Mesendoderm (in vitro differentiated cells): ENCODE measurements around the gene OR2A1.
"Not testable (repeated sequence)": the region's sequence is repeated elsewhere in the genome, so short reads cannot be mapped to it uniquely, and the experiment has no call there.

Experiments used
- DNase-seq: peaks from one replicate; pipeline ENCODE4 v3.0.0; 2013
- H2AK5ac ChIP-seq: 2 replicates; pipeline ENCODE4 v1.6.1; 2013; ENCODE audit warnings: low read length, inconsistent platforms
- H2BK120ac ChIP-seq: 2 replicates; pipeline ENCODE4 v1.6.1; 2013; ENCODE audit warnings: low read depth, mild to moderate bottlenecking, low read length, moderate library complexity, mixed read lengths
- H2BK15ac ChIP-seq: replicated peaks from 2 replicates; pipeline ENCODE4 v1.6.1; 2013; ENCODE audit warnings: low read depth, mild to moderate bottlenecking, moderate library complexity
- H2BK5ac ChIP-seq: 2 replicates; pipeline ENCODE4 v1.6.1; 2013; ENCODE audit warnings: low read length, inconsistent platforms
- H3K18ac ChIP-seq: 2 replicates; pipeline ENCODE4 v1.6.1; 2013; ENCODE audit warnings: mild to moderate bottlenecking, low read length, mixed read lengths
- H3K23ac ChIP-seq: one replicate; pipeline ENCODE4 v1.6.1; 2013; ENCODE audit warnings: low read length
- H3K27ac ChIP-seq: 2 replicates; pipeline ENCODE4 v1.5.1; 2013; ENCODE audit warnings: low read depth, mild to moderate bottlenecking, inconsistent platforms, low read length, moderate library complexity
- H3K27me3 ChIP-seq: 2 replicates; pipeline ENCODE4 v1.6.1; 2013; ENCODE audit warnings: low read length, control low read depth, mild to moderate bottlenecking, inconsistent platforms; ENCODE audit not compliant: insufficient read depth, poor library complexity
- H3K36me3 ChIP-seq: 2 replicates; pipeline ENCODE4 v1.6.1; 2013; ENCODE audit warnings: low read length, inconsistent platforms; ENCODE audit not compliant: control insufficient read depth, insufficient read depth
- H3K4ac ChIP-seq: one replicate; pipeline ENCODE4 v1.6.1; 2013; ENCODE audit warnings: low read depth, mild to moderate bottlenecking, low read length, moderate library complexity
- H3K4me1 ChIP-seq: 2 replicates; pipeline ENCODE4 v1.6.1; 2013; ENCODE audit warnings: low read depth, low read length, inconsistent platforms; ENCODE audit not compliant: control insufficient read depth
- H3K4me2 ChIP-seq: 2 replicates; pipeline ENCODE4 v1.6.1; 2013; ENCODE audit warnings: low read length
- H3K4me3 ChIP-seq: 2 replicates; pipeline ENCODE4 v1.5.1; 2013; ENCODE audit warnings: mild to moderate bottlenecking, low read length
- H3K56ac ChIP-seq: one replicate; pipeline ENCODE4 v1.6.1; 2013; ENCODE audit warnings: low read length
- H3K79me1 ChIP-seq: 2 replicates; pipeline ENCODE4 v1.6.1; 2013; ENCODE audit warnings: low read length, inconsistent platforms
- H3K79me2 ChIP-seq: 2 replicates; pipeline ENCODE4 v1.6.1; 2013; ENCODE audit warnings: mild to moderate bottlenecking, low read length; ENCODE audit not compliant: control insufficient read depth, insufficient read depth
- H3K9ac ChIP-seq: 2 replicates; pipeline ENCODE4 v1.6.1; 2013; ENCODE audit warnings: low read length, inconsistent platforms
- H4K5ac ChIP-seq: one replicate; pipeline ENCODE4 v1.6.1; 2013; ENCODE audit warnings: low read length
- H4K8ac ChIP-seq: one replicate; pipeline ENCODE4 v1.6.1; 2013; ENCODE audit warnings: low read depth, mild to moderate bottlenecking, control low read depth, low read length, moderate library complexity
- WGBS: extraction: QIAGEN DNeasy Blood & Tissue Kit; methylation state at CpG from one replicate; pipeline ENCODE4 v1.1.7; 2013; ENCODE audit warnings: low lambda C conversion rate, missing lambda C conversion rate; ENCODE audit not compliant: insufficient coverage; ENCODE audit errors: extremely low coverage; 5-methylcytosine and 5-hydroxymethylcytosine counted together

The OR2A1 gene

DNA sequence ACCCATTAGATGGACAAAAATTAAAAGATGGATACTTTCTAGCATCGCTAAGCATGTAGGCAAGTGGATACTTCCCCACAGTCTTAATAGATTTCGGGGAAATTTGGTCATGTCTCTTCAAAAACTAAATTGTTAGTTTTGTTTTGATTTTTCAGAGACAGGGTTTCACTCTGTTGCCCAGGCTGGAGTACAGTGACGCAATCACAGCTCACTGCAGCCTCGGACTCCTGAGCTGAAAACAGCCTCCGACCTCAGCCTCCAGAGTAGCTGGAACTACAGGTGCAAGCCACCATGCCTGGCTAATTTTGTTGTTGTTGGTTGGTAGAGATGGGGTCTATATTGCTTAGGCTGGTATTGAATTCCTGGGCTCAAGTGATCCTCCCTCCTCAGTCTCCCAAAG, 13.6 kb downstream of the OR2A1 start:
- not testable (repeated sequence) for H3K4me2 ChIP-seq, H2BK15ac ChIP-seq, H3K18ac ChIP-seq, H3K27ac ChIP-seq, H3K27me3 ChIP-seq, H3K79me1 ChIP-seq, H2BK5ac ChIP-seq, H3K79me2 ChIP-seq, H2BK120ac ChIP-seq, H3K56ac ChIP-seq, H3K23ac ChIP-seq, H2AK5ac ChIP-seq, H4K8ac ChIP-seq, H3K9ac ChIP-seq, H3K4me1 ChIP-seq, H3K4ac ChIP-seq, H3K36me3 ChIP-seq, DNase-seq, H4K5ac ChIP-seq, H3K4me3 ChIP-seq
- WGBS: no CpG with 5 or more reads among the region's 5 CpGs

DNA sequence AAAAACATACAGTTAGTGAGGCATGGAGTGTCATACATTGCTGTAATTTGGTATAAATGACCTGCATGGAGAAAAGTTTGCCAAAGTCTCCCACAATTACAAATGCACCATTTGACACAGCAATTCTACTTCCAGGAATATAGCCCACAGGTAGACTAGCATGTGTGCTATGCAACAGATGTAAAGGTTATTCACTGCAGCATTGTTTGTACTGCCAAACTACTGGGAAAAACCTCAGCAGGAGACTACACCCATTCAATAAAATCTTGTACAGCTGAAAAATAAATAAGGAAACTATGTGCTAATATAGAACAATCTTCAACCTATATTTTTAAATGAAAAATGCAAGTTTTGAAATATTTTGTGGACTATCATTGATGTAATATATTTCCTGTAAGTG, 17.8 kb downstream of the OR2A1 start:
- not testable (repeated sequence) for H4K8ac ChIP-seq, H2BK15ac ChIP-seq, H3K4me1 ChIP-seq, H3K27ac ChIP-seq, DNase-seq, H3K4ac ChIP-seq, H3K4me3 ChIP-seq, H3K4me2 ChIP-seq, H3K23ac ChIP-seq, H3K79me2 ChIP-seq, H3K27me3 ChIP-seq, H3K36me3 ChIP-seq, H3K9ac ChIP-seq, H2BK5ac ChIP-seq, H3K79me1 ChIP-seq, H2AK5ac ChIP-seq, H3K18ac ChIP-seq, H4K5ac ChIP-seq, H2BK120ac ChIP-seq, H3K56ac ChIP-seq

DNA sequence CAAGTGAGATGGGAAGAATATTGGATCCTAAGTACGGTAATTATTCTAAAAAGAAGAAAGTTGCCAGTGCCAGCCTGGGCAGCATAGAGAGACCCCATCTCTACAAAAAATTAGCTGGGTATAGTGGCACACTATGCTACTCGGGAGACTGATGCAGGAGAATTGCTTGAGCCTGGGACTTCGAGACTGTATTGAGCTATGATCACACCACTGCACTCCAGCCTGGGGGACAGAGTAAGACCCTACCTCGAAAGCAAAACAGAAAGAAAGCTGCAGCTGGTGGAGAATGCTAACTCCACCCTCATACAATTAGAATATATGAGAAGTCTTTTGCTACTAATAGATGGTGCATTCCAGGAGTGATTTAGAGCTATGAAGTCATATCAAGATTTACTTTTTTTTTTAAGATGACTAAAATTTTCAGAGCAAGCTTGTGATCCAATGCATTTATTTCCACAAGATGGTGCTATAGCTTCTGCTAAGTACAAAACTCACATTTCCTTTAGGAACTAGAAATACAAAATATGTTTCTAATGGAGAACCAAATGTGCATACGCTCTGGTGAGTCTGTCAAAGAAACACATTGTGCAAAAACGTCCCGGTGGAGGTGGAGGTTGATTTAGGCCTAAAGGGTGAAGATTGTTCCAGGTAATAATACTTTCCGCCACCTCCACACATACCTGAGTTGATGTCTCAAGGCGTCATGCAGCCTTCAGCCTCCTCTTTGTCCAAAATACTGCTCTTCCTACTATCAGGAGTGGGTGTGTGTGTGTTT, 19.2 kb downstream of the OR2A1 start:
- not testable (repeated sequence) for H3K18ac ChIP-seq, H3K4me1 ChIP-seq, H3K4ac ChIP-seq, H3K23ac ChIP-seq, H2AK5ac ChIP-seq, H3K4me2 ChIP-seq, H3K56ac ChIP-seq, H2BK120ac ChIP-seq, H4K5ac ChIP-seq, H3K79me2 ChIP-seq, H3K9ac ChIP-seq, H3K79me1 ChIP-seq, H3K4me3 ChIP-seq, H3K36me3 ChIP-seq, H3K27ac ChIP-seq, DNase-seq, H2BK15ac ChIP-seq, H4K8ac ChIP-seq, H3K27me3 ChIP-seq, H2BK5ac ChIP-seq
- no CpG with 5 or more reads among the region's 9 CpGs for WGBS

DNA sequence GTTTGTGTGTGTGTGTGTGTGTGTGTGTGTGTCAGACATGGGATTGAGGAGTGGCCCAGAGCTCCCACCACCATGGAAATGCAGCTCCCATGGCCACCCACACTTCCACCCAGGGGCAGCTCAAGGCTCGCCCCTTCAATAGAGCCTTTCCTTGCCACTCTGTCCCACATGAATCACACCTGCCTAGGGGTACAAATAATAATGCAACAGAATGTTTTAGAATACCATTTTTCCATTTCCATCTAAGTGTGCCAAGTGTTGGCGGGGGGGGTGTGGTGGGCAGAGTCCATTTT, 19.7 kb downstream of the OR2A1 start:
- not testable (repeated sequence) for H3K56ac ChIP-seq, H3K27me3 ChIP-seq, H4K8ac ChIP-seq, H2BK5ac ChIP-seq, H2BK15ac ChIP-seq, H4K5ac ChIP-seq, H3K79me2 ChIP-seq, DNase-seq, H3K18ac ChIP-seq, H3K79me1 ChIP-seq, H3K4ac ChIP-seq, H3K4me1 ChIP-seq, H3K23ac ChIP-seq, H3K4me3 ChIP-seq, H3K9ac ChIP-seq, H2AK5ac ChIP-seq, H3K27ac ChIP-seq, H3K4me2 ChIP-seq, H2BK120ac ChIP-seq, H3K36me3 ChIP-seq
- WGBS: no CpG with 5 or more reads among the region's 2 CpGs

DNA sequence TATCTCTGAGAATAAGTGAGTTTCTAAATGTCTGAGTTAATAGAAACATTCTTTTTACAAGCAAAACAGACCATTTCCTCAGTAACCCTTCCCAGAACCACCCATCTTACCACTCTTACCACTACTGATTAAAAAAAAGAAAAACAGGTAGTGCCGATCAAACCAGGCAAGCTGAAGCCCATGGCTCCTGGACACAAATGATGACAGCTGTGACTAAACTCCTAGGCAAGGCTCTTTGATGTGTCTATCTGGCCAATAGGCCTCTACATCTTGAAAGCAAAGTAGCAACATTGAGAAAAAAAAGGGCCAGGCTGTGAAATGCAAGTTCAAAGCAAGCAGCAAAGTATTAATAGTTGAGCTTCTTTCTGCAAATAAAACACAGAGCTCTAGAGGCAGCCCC, 36.4 kb downstream of the OR2A1 start:
- not testable (repeated sequence) for H2BK5ac ChIP-seq, H3K79me2 ChIP-seq, H2BK120ac ChIP-seq, H2BK15ac ChIP-seq, H3K56ac ChIP-seq, H3K18ac ChIP-seq, H4K5ac ChIP-seq, H4K8ac ChIP-seq, H3K23ac ChIP-seq, DNase-seq, H3K36me3 ChIP-seq, H3K4ac ChIP-seq, H3K27me3 ChIP-seq, H3K79me1 ChIP-seq, H3K4me1 ChIP-seq, H3K27ac ChIP-seq, H2AK5ac ChIP-seq, H3K4me2 ChIP-seq, H3K4me3 ChIP-seq, H3K9ac ChIP-seq
- WGBS: no CpG with 5 or more reads among the region's 1 CpG

DNA sequence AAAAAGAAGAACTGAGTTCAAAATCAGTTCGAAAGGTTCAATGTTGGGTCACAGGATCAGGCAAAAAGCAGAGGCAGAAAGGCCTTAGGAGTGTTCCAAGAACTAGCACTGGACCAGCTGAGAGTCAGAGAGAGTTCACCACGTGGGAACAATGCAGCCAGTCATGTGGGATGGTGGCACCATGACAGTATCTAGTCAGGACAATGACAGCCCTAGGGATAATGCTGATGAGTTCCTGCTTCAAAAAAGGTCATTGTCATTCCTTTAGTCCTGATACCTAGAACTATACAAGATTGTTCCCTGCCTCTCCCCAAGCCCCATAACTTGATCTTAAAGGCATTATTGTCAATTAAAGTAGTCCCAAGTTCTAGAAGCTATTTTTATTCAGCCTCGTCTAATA, 39.4 kb downstream of the OR2A1 start:
- H3K79me2 ChIP-seq, H3K27me3 ChIP-seq, H3K79me1 ChIP-seq, H3K36me3 ChIP-seq, H2BK5ac ChIP-seq, H2BK120ac ChIP-seq, H3K4ac ChIP-seq, H3K23ac ChIP-seq, H4K5ac ChIP-seq, H3K9ac ChIP-seq, H2BK15ac ChIP-seq, H3K4me3 ChIP-seq, H3K4me1 ChIP-seq, H3K27ac ChIP-seq, H3K4me2 ChIP-seq, H3K18ac ChIP-seq, H4K8ac ChIP-seq, H3K56ac ChIP-seq, H2AK5ac ChIP-seq: not testable (repeated sequence)
- WGBS: no CpG with 5 or more reads among the region's 3 CpGs
- peak; percentile 61 for DNase-seq
